SK-N-SH (cell line): ENCODE results near the gene C11orf68. TPM values are rescaled to one million over a fixed set of nuclear protein-coding genes. Genes with fewer than 3 reads are reported as not detected.

Experiments
- CTCF ChIA-PET: fragments of 300-600, 350-600 bp; formaldehyde crosslinking; extraction: SDS; loops from one replicate; lab custom pipeline; 2021; lab: Yijun Ruan, JAX
- POLR2A ChIA-PET: fragments of 350-600 bp; sonication (Branson Sonifier 250); formaldehyde crosslinking; extraction: SDS; loops from one replicate; lab custom pipeline; 2020; ENCODE audit warnings: antibody characterized with exemption, inconsistent platforms; lab: Yijun Ruan, JAX
- DNase-seq: peaks from one replicate; pipeline ENCODE4 v3.0.0; 2012
- H2AFZ ChIP-seq: fragments of 200-600 bp; sonication (generic); 2 replicates; pipeline ENCODE4 v1.8.1; 2016; ENCODE audit warnings: antibody characterized with exemption, mild to moderate bottlenecking, low read depth
- H3F3A ChIP-seq: fragments of 200-600 bp; sonication (generic); replicated peaks from 2 replicates; pipeline ENCODE3; 2016; ENCODE audit warnings: antibody characterized with exemption, mild to moderate bottlenecking; ENCODE audit not compliant: insufficient read depth
- H3K27ac ChIP-seq, 2 experiments: fragments of 200-500 bp in 1 of 2; fragments of 200-600 bp in 1 of 2; sonication (Bioruptor generic) in 1 of 2; sonication (generic), shearing (Covaris generic) in 1 of 2; 2 replicates each; pipeline versions ENCODE4 v1.5.1 to v1.6.1; 2014 to 2016; ENCODE audit warnings: low read depth in 2 of 2, inconsistent platforms in 1 of 2, low read length in 1 of 2, mild to moderate bottlenecking in 1 of 2, mixed read lengths in 1 of 2
- H3K27me3 ChIP-seq: fragments of 200-600 bp; sonication (generic), shearing (Covaris generic); 2 replicates; pipeline ENCODE4 v1.6.1; 2016; ENCODE audit warnings: mixed run types; ENCODE audit not compliant: insufficient read depth
- H3K36me3 ChIP-seq, 2 experiments: fragments of 200-500 bp in 1 of 2; fragments of 200-600 bp in 1 of 2; sonication (Bioruptor generic) in 1 of 2; sonication (generic) in 1 of 2; replicated peaks in 1 of 2; 2 replicates each; pipeline versions ENCODE3 to v1.5.1; 2014 to 2016; ENCODE audit warnings: low read length in 1 of 2, mild to moderate bottlenecking in 1 of 2; ENCODE audit not compliant: insufficient read depth in 2 of 2, control insufficient read depth in 1 of 2
- H3K4me1 ChIP-seq, 2 experiments: fragments of 200-500 bp in 1 of 2; fragments of 200-600 bp in 1 of 2; sonication (Bioruptor generic) in 1 of 2; sonication (generic), shearing (Covaris generic) in 1 of 2; 2 replicates each; pipeline versions ENCODE4 v1.5.1 to v1.6.1; 2014 to 2016; ENCODE audit warnings: low read depth in 1 of 2, low read length in 1 of 2, mixed run types in 1 of 2; ENCODE audit not compliant: insufficient read depth in 2 of 2, control insufficient read depth in 1 of 2
- H3K4me2 ChIP-seq: fragments of 200-600 bp; sonication (generic), shearing (Covaris generic); 2 replicates; pipeline ENCODE4 v1.6.1; 2017; ENCODE audit warnings: mixed run types
- H3K4me3 ChIP-seq, 2 experiments: fragments of 200-500 bp in 1 of 2; fragments of 200-600 bp in 1 of 2; sonication (Bioruptor generic) in 1 of 2; sonication (generic), shearing (Covaris generic) in 1 of 2; 2 replicates each; pipeline versions ENCODE4 v1.5.1 to v1.8.1; 2014 to 2016; ENCODE audit warnings: low read depth in 2 of 2, inconsistent platforms in 1 of 2, low read length in 1 of 2, mild to moderate bottlenecking in 1 of 2, mixed read lengths in 1 of 2, moderate library complexity in 1 of 2
- H3K79me2 ChIP-seq: fragments of 200-600 bp; sonication (generic); 2 replicates; pipeline ENCODE4 v1.8.1; 2017; ENCODE audit warnings: mild to moderate bottlenecking; ENCODE audit not compliant: insufficient read depth
- H3K9ac ChIP-seq: fragments of 200-600 bp; sonication (generic); 2 replicates; pipeline ENCODE4 v1.6.1; 2017; ENCODE audit warnings: mixed run types
- H3K9me2 ChIP-seq: fragments of 200-600 bp; sonication (generic); 2 replicates; pipeline ENCODE4 v1.6.1; 2017; ENCODE audit warnings: mixed run types
- H3K9me3 ChIP-seq: fragments of 200-600 bp; sonication (generic); 2 replicates; pipeline ENCODE4 v1.6.1; 2017; ENCODE audit warnings: mixed run types, mild to moderate bottlenecking, moderate library complexity
- H4K20me1 ChIP-seq: fragments of 200-600 bp; sonication (generic); 2 replicates; pipeline ENCODE4 v1.6.1; 2017; ENCODE audit warnings: mild to moderate bottlenecking, mixed run types; ENCODE audit not compliant: insufficient read depth
- ELF1 ChIP-seq: IDR thresholded peaks from 2 replicates; pipeline ENCODE4 v1.4.0; 2012
- EP300 ChIP-seq, 2 experiments: IDR thresholded peaks; 2 replicates each; pipeline versions ENCODE4 v1.4.0 to v1.6.1; 2012; ENCODE audit warnings: borderline replicate concordance in 1 of 2, low read depth in 1 of 2, low read length in 1 of 2
- FOSL2 ChIP-seq: IDR thresholded peaks from 2 replicates; pipeline ENCODE4 v1.4.0; 2012; ENCODE audit warnings: low read depth, mild to moderate bottlenecking, moderate library complexity, borderline replicate concordance
- GABPA ChIP-seq: IDR thresholded peaks from 2 replicates; pipeline ENCODE4 v1.4.0; 2012; ENCODE audit warnings: low read depth, mild to moderate bottlenecking
- GATA2 ChIP-seq: sonication (generic); formaldehyde crosslinking; IDR thresholded peaks from 2 replicates; pipeline ENCODE4 v1.5.0; 2020; ENCODE audit warnings: mild to moderate bottlenecking, missing genetic modification reagents
- JUND ChIP-seq: IDR thresholded peaks from 2 replicates; pipeline ENCODE4 v1.4.0; 2012
- MEF2A ChIP-seq: IDR thresholded peaks from 2 replicates; pipeline ENCODE4 v1.4.0; 2012; ENCODE audit warnings: low read depth, borderline replicate concordance
- MXI1 ChIP-seq: IDR thresholded peaks from 2 replicates; pipeline ENCODE4 v1.6.1; 2012; ENCODE audit warnings: mild to moderate bottlenecking, low read depth, low read length, improper control_type of control experiment
- NFIC ChIP-seq: IDR thresholded peaks from 2 replicates; pipeline ENCODE4 v1.4.0; 2012; ENCODE audit warnings: borderline replicate concordance
- NRF1 ChIP-seq: IDR thresholded peaks from 2 replicates; pipeline ENCODE4 v1.6.1; 2012; ENCODE audit warnings: low read depth, mild to moderate bottlenecking, low read length
- POLR2AphosphoS5 ChIP-seq: IDR thresholded peaks from 2 replicates; pipeline ENCODE4 v1.6.1; 2012; ENCODE audit warnings: low read depth, low read length
- RFX5 ChIP-seq: IDR thresholded peaks from 2 replicates; pipeline ENCODE4 v1.6.1; 2012; ENCODE audit warnings: mild to moderate bottlenecking, improper control_type of control experiment, low read length
- RXRA ChIP-seq: IDR thresholded peaks from 2 replicates; pipeline ENCODE4 v1.4.0; 2012; ENCODE audit warnings: low read depth, mild to moderate bottlenecking, borderline replicate concordance
- SIN3A ChIP-seq: IDR thresholded peaks from 2 replicates; pipeline ENCODE4 v1.6.1; 2012; ENCODE audit warnings: low read depth, mild to moderate bottlenecking, low read length, moderate library complexity, borderline replicate concordance
- SMC3 ChIP-seq: IDR thresholded peaks from 2 replicates; pipeline ENCODE4 v1.6.1; 2012; ENCODE audit warnings: low read depth, low read length, improper control_type of control experiment
- TAF1 ChIP-seq: IDR thresholded peaks from 2 replicates; pipeline ENCODE4 v1.6.1; 2012; ENCODE audit warnings: low read depth, mild to moderate bottlenecking, low read length, moderate library complexity, borderline replicate concordance
- YY1 ChIP-seq: IDR thresholded peaks from 2 replicates; pipeline ENCODE4 v1.4.0; 2012; ENCODE audit warnings: low read depth, mild to moderate bottlenecking
- WGBS: methylation state at CpG from one replicate; pipeline ENCODE4 v1.1.6; 2017; ENCODE audit warnings: low lambda C conversion rate; 5-methylcytosine and 5-hydroxymethylcytosine counted together
- polyA plus RNA-seq, 3 experiments: library from polyadenylated mRNA; depleted of rRNA; stranded (reverse); fragments of >200 nt; gene quantifications; 2 replicates each; pipeline ENCODE4 v1.2.3, GENCODE V29; 2012
- TF ChIP-seq, protein P1 (sequence below): IDR thresholded peaks from 2 replicates; pipeline ENCODE4 v1.6.1; 2012; ENCODE audit warnings: mild to moderate bottlenecking, low read depth, low read length, moderate library complexity
- TF ChIP-seq, protein P2 (sequence below): IDR thresholded peaks from 2 replicates; pipeline ENCODE4 v1.4.0; 2012; ENCODE audit warnings: low read depth
- TF ChIP-seq, protein P3 (sequence below): fragments of 200-600 bp; sonication (generic); IDR thresholded peaks from 2 replicates; pipeline ENCODE4 v1.6.1; 2017; ENCODE audit warnings: antibody characterized with exemption, mild to moderate bottlenecking, moderate library complexity
- TF ChIP-seq, protein P4 (sequence below): IDR thresholded peaks from 2 replicates; pipeline ENCODE4 v1.4.0; 2012; ENCODE audit warnings: low read depth, borderline replicate concordance

Gene C11orf68
- polyA plus RNA-seq, 1 of the 3 experiments (the other 2 are of a cell fraction) = 65.3 TPM

DNA sequence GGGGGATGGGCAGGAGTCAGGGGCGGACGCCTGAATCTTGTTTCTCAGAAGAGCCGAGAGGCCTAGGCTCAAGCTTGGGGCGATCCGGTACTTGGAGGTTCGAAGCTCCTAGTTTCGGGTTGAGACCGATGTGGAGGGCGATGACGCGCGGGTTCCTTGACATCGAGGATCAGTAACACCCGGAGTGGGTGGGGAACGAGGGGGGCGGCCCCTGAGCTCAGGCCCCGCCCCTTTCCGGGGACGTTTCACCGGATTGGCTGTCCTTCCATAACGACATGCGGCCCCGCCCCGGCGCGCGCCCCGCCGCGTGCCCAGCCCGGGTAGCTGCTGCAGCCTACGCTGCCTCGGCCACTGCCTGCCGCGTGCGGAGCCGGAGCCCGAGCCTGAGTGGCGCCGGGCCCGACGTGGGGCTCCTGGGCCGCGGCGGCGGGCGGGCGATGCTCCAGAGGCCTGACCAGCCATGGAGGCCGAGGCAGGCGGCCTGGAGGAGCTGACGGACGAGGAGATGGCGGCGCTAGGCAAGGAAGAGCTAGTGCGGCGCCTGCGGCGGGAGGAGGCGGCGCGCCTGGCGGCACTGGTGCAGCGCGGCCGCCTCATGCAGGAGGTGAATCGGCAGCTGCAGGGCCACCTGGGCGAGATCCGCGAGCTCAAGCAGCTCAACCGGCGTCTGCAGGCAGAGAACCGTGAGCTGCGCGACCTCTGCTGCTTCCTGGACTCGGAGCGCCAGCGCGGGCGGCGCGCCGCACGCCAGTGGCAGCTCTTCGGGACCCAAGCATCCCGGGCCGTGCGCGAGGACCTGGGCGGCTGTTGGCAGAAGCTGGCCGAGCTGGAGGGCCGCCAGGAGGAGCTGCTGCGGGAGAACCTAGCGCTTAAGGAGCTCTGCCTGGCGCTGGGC is 28.3 kb downstream of the C11orf68 start, which contains the start of gene CCDC85B (continued):
- TF ChIP-seq, protein P1, sequence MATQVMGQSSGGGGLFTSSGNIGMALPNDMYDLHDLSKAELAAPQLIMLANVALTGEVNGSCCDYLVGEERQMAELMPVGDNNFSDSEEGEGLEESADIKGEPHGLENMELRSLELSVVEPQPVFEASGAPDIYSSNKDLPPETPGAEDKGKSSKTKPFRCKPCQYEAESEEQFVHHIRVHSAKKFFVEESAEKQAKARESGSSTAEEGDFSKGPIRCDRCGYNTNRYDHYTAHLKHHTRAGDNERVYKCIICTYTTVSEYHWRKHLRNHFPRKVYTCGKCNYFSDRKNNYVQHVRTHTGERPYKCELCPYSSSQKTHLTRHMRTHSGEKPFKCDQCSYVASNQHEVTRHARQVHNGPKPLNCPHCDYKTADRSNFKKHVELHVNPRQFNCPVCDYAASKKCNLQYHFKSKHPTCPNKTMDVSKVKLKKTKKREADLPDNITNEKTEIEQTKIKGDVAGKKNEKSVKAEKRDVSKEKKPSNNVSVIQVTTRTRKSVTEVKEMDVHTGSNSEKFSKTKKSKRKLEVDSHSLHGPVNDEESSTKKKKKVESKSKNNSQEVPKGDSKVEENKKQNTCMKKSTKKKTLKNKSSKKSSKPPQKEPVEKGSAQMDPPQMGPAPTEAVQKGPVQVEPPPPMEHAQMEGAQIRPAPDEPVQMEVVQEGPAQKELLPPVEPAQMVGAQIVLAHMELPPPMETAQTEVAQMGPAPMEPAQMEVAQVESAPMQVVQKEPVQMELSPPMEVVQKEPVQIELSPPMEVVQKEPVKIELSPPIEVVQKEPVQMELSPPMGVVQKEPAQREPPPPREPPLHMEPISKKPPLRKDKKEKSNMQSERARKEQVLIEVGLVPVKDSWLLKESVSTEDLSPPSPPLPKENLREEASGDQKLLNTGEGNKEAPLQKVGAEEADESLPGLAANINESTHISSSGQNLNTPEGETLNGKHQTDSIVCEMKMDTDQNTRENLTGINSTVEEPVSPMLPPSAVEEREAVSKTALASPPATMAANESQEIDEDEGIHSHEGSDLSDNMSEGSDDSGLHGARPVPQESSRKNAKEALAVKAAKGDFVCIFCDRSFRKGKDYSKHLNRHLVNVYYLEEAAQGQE = 0 out of 2 replicates have a peak, but pooled peaks have one; percentile 54
- TF ChIP-seq MXI1 (peak; percentile 91), TAF1 (peak; percentile 75), NFIC (no peak; the same call in 1 of the 2 replicates)
- TF ChIP-seq, protein P2, sequence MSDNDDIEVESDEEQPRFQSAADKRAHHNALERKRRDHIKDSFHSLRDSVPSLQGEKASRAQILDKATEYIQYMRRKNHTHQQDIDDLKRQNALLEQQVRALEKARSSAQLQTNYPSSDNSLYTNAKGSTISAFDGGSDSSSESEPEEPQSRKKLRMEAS = peak; percentile 97; the same call in 1 of the 2 replicates

DNA sequence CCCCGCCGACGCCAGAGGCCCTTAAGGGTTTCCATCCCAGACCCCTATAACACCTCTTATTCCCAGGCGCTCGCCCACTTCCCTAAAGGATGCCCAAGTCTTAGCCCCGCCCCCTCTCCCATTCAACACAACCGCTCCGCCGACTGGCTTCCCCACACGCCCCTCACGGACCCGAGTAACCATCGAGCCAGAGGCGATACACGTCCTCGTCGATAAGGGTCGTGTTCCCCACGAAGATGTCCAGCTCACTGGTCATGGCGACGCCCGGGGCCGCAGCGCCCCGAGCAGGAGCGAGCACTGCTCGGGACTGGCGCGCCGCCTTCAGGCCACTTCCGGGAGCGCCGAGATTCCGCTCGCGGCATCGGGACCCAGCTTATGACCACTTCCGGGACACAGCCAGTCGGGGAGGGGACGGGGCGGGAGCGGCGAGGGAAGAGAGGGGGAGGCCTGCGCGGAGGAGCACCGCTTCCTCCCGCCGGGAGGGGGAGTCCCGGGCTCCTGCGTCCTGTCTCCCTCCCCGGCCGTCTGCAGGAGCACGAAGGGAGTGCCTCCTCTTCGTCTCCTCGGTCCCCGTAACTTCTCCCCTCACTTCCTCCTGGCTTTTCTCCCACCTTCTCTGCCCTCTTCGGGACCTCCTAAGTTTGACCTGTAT is 30.6 kb downstream of the C11orf68 start, which contains the start of gene FIBP:
TSS of gene FIBP (minus strand) at position 309 of the 652 bp plus-strand sequence. CDS start at position 256, 53 bp downstream.
- DNase-seq = peak; percentile 97
- Histone ChIP-seq H3K4me2 (peak within 1 kb of the TSS; percentile 98), H3K4me1 (peaks cover 41 to 52% of the 10 kb centered on the region in 2 experiments), H3F3A (peaks cover 62% of the 10 kb centered on the region), H3K27me3 (no peaks in the 10 kb centered on the region), H3K36me3 (peaks cover 34 to 42% of the 10 kb centered on the region in 2 experiments), H3K9me2 (no peaks in the 10 kb centered on the region), H2AFZ (peak within 1 kb of the TSS; percentile 82), H3K9ac (peak within 1 kb of the TSS; percentile 73), H4K20me1 (peaks cover 25% of the 10 kb centered on the region), H3K9me3 (no peaks in the 10 kb centered on the region), H3K79me2 (peaks cover 60% of the 10 kb centered on the region), H3K27ac (peak within 1 kb of the TSS; percentile 94 to 99), H3K4me3 (peak within 1 kb of the TSS; percentile 56 to 82)
- CTCF ChIA-PET = interaction anchor here (0.7 to 15.2 kb wide), 38 partner anchors 9 to 464 kb away, joined by 3 to 374 read pairs (median 6); partner anchors contain the start of genes C11orf68, CFL1, CTSW and DRAP1
- POLR2A ChIA-PET = interaction anchor here (0.7 to 3.8 kb wide), 10 partner anchors 9 to 176 kb away, joined by 3 to 46 read pairs (median 4); partner anchors contain the start of genes BANF1, CFL1, EIF1AD and KAT5
- WGBS = under 1% methylated on average over 25 of the region's 57 CpGs
- TF ChIP-seq MEF2A = no peak
- TF ChIP-seq MXI1 = peak; percentile 70
- TF ChIP-seq, protein P3, sequence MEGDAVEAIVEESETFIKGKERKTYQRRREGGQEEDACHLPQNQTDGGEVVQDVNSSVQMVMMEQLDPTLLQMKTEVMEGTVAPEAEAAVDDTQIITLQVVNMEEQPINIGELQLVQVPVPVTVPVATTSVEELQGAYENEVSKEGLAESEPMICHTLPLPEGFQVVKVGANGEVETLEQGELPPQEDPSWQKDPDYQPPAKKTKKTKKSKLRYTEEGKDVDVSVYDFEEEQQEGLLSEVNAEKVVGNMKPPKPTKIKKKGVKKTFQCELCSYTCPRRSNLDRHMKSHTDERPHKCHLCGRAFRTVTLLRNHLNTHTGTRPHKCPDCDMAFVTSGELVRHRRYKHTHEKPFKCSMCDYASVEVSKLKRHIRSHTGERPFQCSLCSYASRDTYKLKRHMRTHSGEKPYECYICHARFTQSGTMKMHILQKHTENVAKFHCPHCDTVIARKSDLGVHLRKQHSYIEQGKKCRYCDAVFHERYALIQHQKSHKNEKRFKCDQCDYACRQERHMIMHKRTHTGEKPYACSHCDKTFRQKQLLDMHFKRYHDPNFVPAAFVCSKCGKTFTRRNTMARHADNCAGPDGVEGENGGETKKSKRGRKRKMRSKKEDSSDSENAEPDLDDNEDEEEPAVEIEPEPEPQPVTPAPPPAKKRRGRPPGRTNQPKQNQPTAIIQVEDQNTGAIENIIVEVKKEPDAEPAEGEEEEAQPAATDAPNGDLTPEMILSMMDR = peak; percentile 68
- TF ChIP-seq POLR2AphosphoS5 = peak; percentile 89
- peak; percentile 81 for TF ChIP-seq YY1
- TF ChIP-seq ELF1 = peak; percentile 93
- TF ChIP-seq FOSL2 = no peak; the same call in 1 of the 2 replicates
- TF ChIP-seq, protein P4, sequence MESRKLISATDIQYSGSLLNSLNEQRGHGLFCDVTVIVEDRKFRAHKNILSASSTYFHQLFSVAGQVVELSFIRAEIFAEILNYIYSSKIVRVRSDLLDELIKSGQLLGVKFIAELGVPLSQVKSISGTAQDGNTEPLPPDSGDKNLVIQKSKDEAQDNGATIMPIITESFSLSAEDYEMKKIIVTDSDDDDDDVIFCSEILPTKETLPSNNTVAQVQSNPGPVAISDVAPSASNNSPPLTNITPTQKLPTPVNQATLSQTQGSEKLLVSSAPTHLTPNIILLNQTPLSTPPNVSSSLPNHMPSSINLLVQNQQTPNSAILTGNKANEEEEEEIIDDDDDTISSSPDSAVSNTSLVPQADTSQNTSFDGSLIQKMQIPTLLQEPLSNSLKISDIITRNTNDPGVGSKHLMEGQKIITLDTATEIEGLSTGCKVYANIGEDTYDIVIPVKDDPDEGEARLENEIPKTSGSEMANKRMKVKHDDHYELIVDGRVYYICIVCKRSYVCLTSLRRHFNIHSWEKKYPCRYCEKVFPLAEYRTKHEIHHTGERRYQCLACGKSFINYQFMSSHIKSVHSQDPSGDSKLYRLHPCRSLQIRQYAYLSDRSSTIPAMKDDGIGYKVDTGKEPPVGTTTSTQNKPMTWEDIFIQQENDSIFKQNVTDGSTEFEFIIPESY = no peak; the same call in 1 of the 2 replicates
- no peak for TF ChIP-seq GATA2 (CRISPR knock-in tag)
- no peak for TF ChIP-seq JUND
- no peak for TF ChIP-seq NRF1
- no peak for TF ChIP-seq SMC3
- no peak for TF ChIP-seq RFX5
- TF ChIP-seq EP300 (IDR thresholded peaks at IDR 0.05; ENCODE audit: borderline replicate concordance in 1 of 2, low read depth in 1 of 2, low read length in 1 of 2) = no peak
- TF ChIP-seq, protein P2 = peak; percentile 45
- TF ChIP-seq RXRA = no peak; the same call in 1 of the 2 replicates
- TF ChIP-seq SIN3A = peak; percentile 88; the same call in 1 of the 2 replicates
- TF ChIP-seq GABPA = peak; percentile 92
